ENCODE measurements around the gene CABLES2. TPM values are rescaled to one million over a fixed set of nuclear protein-coding genes. Genes with fewer than 3 reads are reported as not detected.
"Not testable (repeated sequence)": the region's sequence is repeated elsewhere in the genome, so short reads cannot be mapped to it uniquely, and the experiment has no call there.

Gene CABLES2
- total and polyA plus RNA-seq, 9 of the 15 experiments (the other 6 are each of a cell fraction or from before 2014, with no cell fraction given): 0.46 to 4.2 (median 1.6) TPM

GRCh38 chr20:62373631-62374179 is 33.4 kb downstream of the CABLES2 start:
- POLR2A ChIA-PET: interaction anchor here (0.6 kb wide), 1 partner anchor 33 kb away, joined by 3 read pairs; the partner anchor contains the start of gene CABLES2
- H3K36me3 ChIP-seq (ENCODE audit: control insufficient read depth, insufficient read depth, low read length); CTCF ChIA-PET (ENCODE audit: low intra/inter-chr PET ratio); DNase-seq (ENCODE audit: extremely low read depth in 1 of 4, low spot score in 3 of 4); H3K4me3 ChIP-seq; H4K20me1 ChIP-seq (replicated peaks; ENCODE audit: control insufficient read depth, insufficient read depth, low read length); intact Hi-C loops (cut with micrococcal nuclease); H2AFZ ChIP-seq (ENCODE audit: low read depth, low read length); H3K27me3 ChIP-seq (ENCODE audit: control insufficient read depth in 2 of 2, insufficient read depth in 2 of 2, low read length in 2 of 2); H3K9me1 ChIP-seq (ENCODE audit: control insufficient read depth, insufficient read depth, low read length); BruUV-seq (replicated peaks); FAIRE-seq; ATAC-seq; H3K79me2 ChIP-seq (ENCODE audit: control insufficient read depth, insufficient read depth, low read length); H3K9me3 ChIP-seq (replicated peaks; ENCODE audit: control insufficient read depth, insufficient read depth, low read depth, low read length); H3K27ac ChIP-seq (ENCODE audit: extremely low read depth, low read depth, low read length); in situ Hi-C loops (cut with MboI); H3K4me2 ChIP-seq (ENCODE audit: insufficient read depth, low read length): not testable (repeated sequence)
- peak; percentile 69 for TF ChIP-seq ZBTB33 (CRISPR knock-in tag; IDR thresholded peaks at IDR 0.05)
- 0 out of 2 replicates have a peak, but pooled peaks have one; percentile 0 for TF ChIP-seq MAX (CRISPR knock-in tag; IDR thresholded peaks at IDR 0.05)
- Histone ChIP-seq H3K4me1 (replicated peaks in 1 of 2; ENCODE audit: control insufficient read depth in 2 of 2, insufficient read depth in 2 of 2, low read length in 2 of 2) (peaks cover 16 to 86% of the 10 kb centered on the region in 2 experiments), H3K9ac (ENCODE audit: insufficient read depth in 1 of 2, low read depth in 2 of 2, low read length in 2 of 2) (peak overlapping the region in 1 of 2 experiments; percentile 45; a peak in 1 of 4 replicates)
- 82% methylated on average over 20 of the region's 40 CpGs for WGBS (ENCODE audit: insufficient coverage, low coverage, missing lambda C conversion rate)

Measured in K562 (cell line).